Neural cell (in vitro differentiated cells): ENCODE data around the gene RENBP. TPM values are rescaled to one million over a fixed set of nuclear protein-coding genes. Genes with fewer than 3 reads are reported as not detected.

Experiments used
- H2AFZ ChIP-seq: fragments of 200-600, 300-800 bp; sonication (generic), shearing (Covaris generic); 2 replicates; pipeline ENCODE4 v1.6.0; 2014; ENCODE audit warnings: low read depth, mild to moderate bottlenecking, antibody characterized with exemption, low read length, moderate library complexity
- H3F3A ChIP-seq: fragments of 200-600 bp; shearing (Covaris generic); 2 replicates; pipeline ENCODE4 v1.6.1; 2016; ENCODE audit warnings: mild to moderate bottlenecking, moderate library complexity, mixed read lengths, antibody characterized with exemption, low read length; ENCODE audit not compliant: insufficient read depth, poor library complexity, severe bottlenecking
- H3K27ac ChIP-seq: fragments of 200-600, 300-800 bp; sonication (generic), shearing (Covaris generic); 2 replicates; pipeline ENCODE4 v1.5.1; 2014; ENCODE audit warnings: mild to moderate bottlenecking, low read length, moderate library complexity
- H3K27me3 ChIP-seq: fragments of 300-800, 200-600 bp; sonication (generic), shearing (Covaris generic); 2 replicates; pipeline ENCODE4 v1.6.0; 2014; ENCODE audit warnings: mild to moderate bottlenecking, low read depth, low read length, moderate library complexity; ENCODE audit not compliant: insufficient read depth
- H3K36me3 ChIP-seq: fragments of 300-800, 200-600 bp; sonication (generic), shearing (Covaris generic); 2 replicates; pipeline ENCODE4 v1.5.1; 2014; ENCODE audit warnings: mild to moderate bottlenecking, antibody characterized with exemption, low read length, moderate library complexity; ENCODE audit not compliant: insufficient read depth
- H3K4me2 ChIP-seq: fragments of 300-800, 200-600 bp; sonication (generic), shearing (Covaris generic); 2 replicates; pipeline ENCODE4 v1.6.0; 2014; ENCODE audit warnings: mild to moderate bottlenecking, low read length
- H3K4me3 ChIP-seq: fragments of 300-800, 200-600 bp; sonication (generic), shearing (Covaris generic); 2 replicates; pipeline ENCODE4 v1.5.1; 2014; ENCODE audit warnings: mild to moderate bottlenecking, low read length, moderate library complexity
- H3K79me2 ChIP-seq: fragments of 200-600 bp; shearing (Covaris generic); replicated peaks from 2 replicates; pipeline ENCODE4 v1.6.0; 2014; ENCODE audit warnings: mild to moderate bottlenecking, low read length, moderate library complexity; ENCODE audit not compliant: insufficient read depth
- H3K9ac ChIP-seq: fragments of 300-800, 200-600 bp; sonication (generic), shearing (Covaris generic); 2 replicates; pipeline ENCODE4 v1.6.1; 2016; ENCODE audit warnings: mild to moderate bottlenecking, low read length, mixed read lengths
- H3K9me2 ChIP-seq: fragments of 200-600 bp; shearing (Covaris generic); 2 replicates; pipeline ENCODE4 v1.6.1; 2016; ENCODE audit warnings: mild to moderate bottlenecking, low read length, mixed read lengths; ENCODE audit not compliant: insufficient read depth
- H3K9me3 ChIP-seq: fragments of 200-600, 300-800 bp; sonication (generic), shearing (Covaris generic); 2 replicates; pipeline ENCODE4 v1.6.1; 2016; ENCODE audit warnings: mild to moderate bottlenecking, mixed run types, low read length, moderate library complexity, mixed read lengths
- H4K20me1 ChIP-seq: fragments of 200-600 bp; shearing (Covaris generic); 2 replicates; pipeline ENCODE4 v1.6.1; 2016; ENCODE audit warnings: mild to moderate bottlenecking, mixed run types; ENCODE audit not compliant: insufficient read depth
- EP300 ChIP-seq: fragments of 450-650 bp; conservative IDR thresholded peaks from 2 replicates; pipeline ENCODE4 v1.6.1; 2014; ENCODE audit warnings: antibody characterized with exemption, mild to moderate bottlenecking, moderate library complexity; ENCODE audit not compliant: poor library complexity, severe bottlenecking
- EZH2 ChIP-seq: fragments of 200-600, 300-800 bp; shearing (Covaris generic), sonication (generic); IDR thresholded peaks from 2 replicates; pipeline ENCODE4 v1.6.1; 2014; ENCODE audit warnings: antibody characterized with exemption, low read length, borderline replicate concordance, mild to moderate bottlenecking; ENCODE audit not compliant: insufficient read depth, poor library complexity, severe bottlenecking
- MXI1 ChIP-seq: fragments of 450-650 bp; conservative IDR thresholded peaks from 2 replicates; pipeline ENCODE4 v1.6.1; 2014; ENCODE audit warnings: antibody characterized with exemption, mild to moderate bottlenecking; ENCODE audit not compliant: poor library complexity, severe bottlenecking
- POLR2AphosphoS5 ChIP-seq: IDR thresholded peaks from 2 replicates; pipeline ENCODE4 v1.6.1; 2012
- RAD21 ChIP-seq: fragments of 450-650 bp; conservative IDR thresholded peaks from 2 replicates; pipeline ENCODE4 v1.6.1; 2014; ENCODE audit warnings: antibody characterized with exemption, mild to moderate bottlenecking, moderate library complexity
- SMC3 ChIP-seq: fragments of 450-650 bp; conservative IDR thresholded peaks from 2 replicates; pipeline ENCODE4 v1.6.1; 2014; ENCODE audit warnings: antibody characterized with exemption, mild to moderate bottlenecking, moderate library complexity; ENCODE audit not compliant: poor library complexity
- TAF1 ChIP-seq: IDR thresholded peaks from 2 replicates; pipeline ENCODE4 v1.6.1; 2012; ENCODE audit warnings: low read depth
- polyA plus RNA-seq: library from polyadenylated mRNA; depleted of rRNA; stranded (reverse); fragments of >200 nt; gene quantifications from 2 replicates; pipeline ENCODE4 v1.2.3, GENCODE V29; 2014
- TF ChIP-seq, protein P1 (sequence below): fragments of 450-650 bp; IDR thresholded peaks from 2 replicates; pipeline ENCODE4 v1.5.1; 2014; ENCODE audit warnings: antibody characterized with exemption, mild to moderate bottlenecking, moderate library complexity; ENCODE audit not compliant: poor library complexity, severe bottlenecking
- TF ChIP-seq, protein P2 (sequence below): IDR thresholded peaks from 2 replicates; pipeline ENCODE4 v1.6.1; 2012; ENCODE audit warnings: borderline replicate concordance

The RENBP gene
- polyA plus RNA-seq, 1 donor from 2014 or later = 0.89 TPM

DNA sequence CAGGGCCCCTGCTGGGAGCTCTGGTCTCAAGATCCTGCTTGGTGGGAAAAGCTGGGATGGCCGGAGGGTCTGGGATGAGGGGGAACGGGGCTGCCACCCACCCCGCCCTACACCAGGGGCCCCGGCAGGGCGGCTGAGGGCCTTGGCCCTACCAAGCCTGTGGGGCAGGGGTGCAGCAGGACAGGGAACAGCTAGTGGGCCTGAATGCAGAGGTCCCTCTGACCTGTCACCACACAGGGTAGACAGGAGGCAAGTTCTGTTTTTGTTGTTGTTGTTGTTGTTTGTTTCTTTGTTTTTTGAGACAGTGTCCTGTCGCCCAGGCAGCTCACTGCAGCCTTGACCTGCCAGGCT lies 332 bp upstream of the RENBP start:
- TF ChIP-seq SMC3 = no peak
- TF ChIP-seq MXI1 = no peak
- TF ChIP-seq TAF1 = no peak
- no peak for TF ChIP-seq EZH2
- TF ChIP-seq, protein P1, sequence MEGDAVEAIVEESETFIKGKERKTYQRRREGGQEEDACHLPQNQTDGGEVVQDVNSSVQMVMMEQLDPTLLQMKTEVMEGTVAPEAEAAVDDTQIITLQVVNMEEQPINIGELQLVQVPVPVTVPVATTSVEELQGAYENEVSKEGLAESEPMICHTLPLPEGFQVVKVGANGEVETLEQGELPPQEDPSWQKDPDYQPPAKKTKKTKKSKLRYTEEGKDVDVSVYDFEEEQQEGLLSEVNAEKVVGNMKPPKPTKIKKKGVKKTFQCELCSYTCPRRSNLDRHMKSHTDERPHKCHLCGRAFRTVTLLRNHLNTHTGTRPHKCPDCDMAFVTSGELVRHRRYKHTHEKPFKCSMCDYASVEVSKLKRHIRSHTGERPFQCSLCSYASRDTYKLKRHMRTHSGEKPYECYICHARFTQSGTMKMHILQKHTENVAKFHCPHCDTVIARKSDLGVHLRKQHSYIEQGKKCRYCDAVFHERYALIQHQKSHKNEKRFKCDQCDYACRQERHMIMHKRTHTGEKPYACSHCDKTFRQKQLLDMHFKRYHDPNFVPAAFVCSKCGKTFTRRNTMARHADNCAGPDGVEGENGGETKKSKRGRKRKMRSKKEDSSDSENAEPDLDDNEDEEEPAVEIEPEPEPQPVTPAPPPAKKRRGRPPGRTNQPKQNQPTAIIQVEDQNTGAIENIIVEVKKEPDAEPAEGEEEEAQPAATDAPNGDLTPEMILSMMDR = no peak
- TF ChIP-seq, protein P2, sequence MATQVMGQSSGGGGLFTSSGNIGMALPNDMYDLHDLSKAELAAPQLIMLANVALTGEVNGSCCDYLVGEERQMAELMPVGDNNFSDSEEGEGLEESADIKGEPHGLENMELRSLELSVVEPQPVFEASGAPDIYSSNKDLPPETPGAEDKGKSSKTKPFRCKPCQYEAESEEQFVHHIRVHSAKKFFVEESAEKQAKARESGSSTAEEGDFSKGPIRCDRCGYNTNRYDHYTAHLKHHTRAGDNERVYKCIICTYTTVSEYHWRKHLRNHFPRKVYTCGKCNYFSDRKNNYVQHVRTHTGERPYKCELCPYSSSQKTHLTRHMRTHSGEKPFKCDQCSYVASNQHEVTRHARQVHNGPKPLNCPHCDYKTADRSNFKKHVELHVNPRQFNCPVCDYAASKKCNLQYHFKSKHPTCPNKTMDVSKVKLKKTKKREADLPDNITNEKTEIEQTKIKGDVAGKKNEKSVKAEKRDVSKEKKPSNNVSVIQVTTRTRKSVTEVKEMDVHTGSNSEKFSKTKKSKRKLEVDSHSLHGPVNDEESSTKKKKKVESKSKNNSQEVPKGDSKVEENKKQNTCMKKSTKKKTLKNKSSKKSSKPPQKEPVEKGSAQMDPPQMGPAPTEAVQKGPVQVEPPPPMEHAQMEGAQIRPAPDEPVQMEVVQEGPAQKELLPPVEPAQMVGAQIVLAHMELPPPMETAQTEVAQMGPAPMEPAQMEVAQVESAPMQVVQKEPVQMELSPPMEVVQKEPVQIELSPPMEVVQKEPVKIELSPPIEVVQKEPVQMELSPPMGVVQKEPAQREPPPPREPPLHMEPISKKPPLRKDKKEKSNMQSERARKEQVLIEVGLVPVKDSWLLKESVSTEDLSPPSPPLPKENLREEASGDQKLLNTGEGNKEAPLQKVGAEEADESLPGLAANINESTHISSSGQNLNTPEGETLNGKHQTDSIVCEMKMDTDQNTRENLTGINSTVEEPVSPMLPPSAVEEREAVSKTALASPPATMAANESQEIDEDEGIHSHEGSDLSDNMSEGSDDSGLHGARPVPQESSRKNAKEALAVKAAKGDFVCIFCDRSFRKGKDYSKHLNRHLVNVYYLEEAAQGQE = no peak
- no peak for TF ChIP-seq POLR2AphosphoS5
- TF ChIP-seq EP300 = no peak
- TF ChIP-seq RAD21 = no peak
- H3K27me3 ChIP-seq = no peaks in the 10 kb centered on the region
- H4K20me1 ChIP-seq = no peaks in the 10 kb centered on the region
- no peak overlapping the region for H2AFZ ChIP-seq
- no peak overlapping the region for H3K4me3 ChIP-seq
- no peaks in the 10 kb centered on the region for H3K9me2 ChIP-seq
- H3F3A ChIP-seq = no peaks in the 10 kb centered on the region
- H3K4me2 ChIP-seq = no peak overlapping the region
- no peaks in the 10 kb centered on the region for H3K36me3 ChIP-seq
- H3K9me3 ChIP-seq = no peaks in the 10 kb centered on the region
- H3K9ac ChIP-seq = no peak overlapping the region
- no peak overlapping the region for H3K27ac ChIP-seq
- no peaks in the 10 kb centered on the region for H3K79me2 ChIP-seq

DNA sequence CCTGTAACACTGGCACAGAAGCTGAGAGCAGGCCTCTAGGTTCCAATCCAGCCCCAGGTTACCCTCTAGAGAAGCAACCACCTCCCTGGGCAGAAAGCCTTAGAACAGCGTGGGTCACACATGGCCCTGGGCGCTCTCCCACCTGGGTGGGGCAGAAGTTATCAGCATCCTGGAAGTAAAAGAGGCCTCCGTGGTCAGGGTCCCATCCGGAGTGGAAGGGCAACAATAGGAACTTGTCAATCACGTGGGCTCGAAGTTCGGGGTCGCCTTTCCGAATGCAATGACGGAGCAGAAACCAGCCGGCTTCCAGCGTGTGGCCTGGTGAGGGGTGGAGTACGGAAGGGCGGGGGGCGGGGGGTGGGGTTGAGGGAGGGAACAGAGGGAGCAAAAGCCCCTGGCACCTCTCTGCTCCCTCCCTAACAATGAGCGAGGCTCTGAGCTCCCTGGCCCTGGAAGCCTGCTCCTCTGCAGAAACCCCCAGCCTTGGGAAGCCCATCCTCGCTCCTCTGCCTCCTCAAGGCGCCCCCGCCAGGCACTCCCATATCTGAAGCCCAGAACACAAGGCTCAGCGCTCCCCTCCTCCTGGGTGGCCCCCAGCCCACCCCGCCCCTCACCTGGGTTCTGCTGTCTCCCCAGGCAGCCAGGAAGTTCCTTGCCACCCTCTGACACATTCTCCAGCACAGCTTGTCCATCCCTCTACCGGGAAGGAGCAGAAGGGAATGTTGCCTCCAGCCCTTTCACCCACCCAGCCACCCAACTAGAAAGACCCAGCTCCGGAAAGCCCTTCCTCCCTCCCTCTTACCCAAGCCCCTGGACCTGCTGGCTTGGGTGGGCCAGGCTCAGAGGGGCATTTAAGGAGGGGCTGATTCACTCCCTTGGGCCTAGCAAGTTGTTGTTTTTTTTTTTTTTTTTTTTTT lies 2.8 kb downstream of the RENBP start:
- Histone ChIP-seq H3K4me3 (no peak overlapping the region), H4K20me1 (no peaks in the 10 kb centered on the region), H3K4me2 (no peak overlapping the region), H2AFZ (no peak overlapping the region), H3K9me2 (no peaks in the 10 kb centered on the region), H3K36me3 (no peaks in the 10 kb centered on the region), H3K27ac (no peak overlapping the region), H3K9ac (no peak overlapping the region), H3F3A (no peaks in the 10 kb centered on the region), H3K27me3 (no peaks in the 10 kb centered on the region), H3K9me3 (no peaks in the 10 kb centered on the region), H3K79me2 (no peaks in the 10 kb centered on the region)
- no peak for TF ChIP-seq RAD21
- no peak for TF ChIP-seq POLR2AphosphoS5
- TF ChIP-seq TAF1 = no peak
